HepG2 (cell line): ENCODE data around the gene PTPN3. TPM values are rescaled to one million over a fixed set of nuclear protein-coding genes. Genes with fewer than 3 reads are reported as not detected.

Source experiments
- AHDC1 ChIP-seq: sonication (generic); formaldehyde crosslinking; IDR thresholded peaks from 2 replicates; pipeline ENCODE4 v1.5.1; 2020; ENCODE audit warnings: mild to moderate bottlenecking, missing genetic modification reagents, borderline replicate concordance
- CBFB ChIP-seq: sonication (generic); formaldehyde crosslinking; IDR thresholded peaks from 2 replicates; pipeline ENCODE4 v1.4.0; 2020; ENCODE audit warnings: missing genetic modification reagents
- CENPBD1 ChIP-seq: sonication (generic); formaldehyde crosslinking; IDR thresholded peaks from 2 replicates; pipeline ENCODE4 v1.8.0; 2022; ENCODE audit warnings: missing genetic modification reagents, low read depth, mild to moderate bottlenecking, borderline replicate concordance
- FOXK1 ChIP-seq: sonication (generic); formaldehyde crosslinking; IDR thresholded peaks from 2 replicates; pipeline ENCODE4 v1.4.0; 2020; ENCODE audit warnings: low read depth, missing genetic modification reagents, borderline replicate concordance
- HOMEZ ChIP-seq: IDR thresholded peaks from 2 replicates; pipeline ENCODE4 v1.6.1; 2016; ENCODE audit warnings: low read depth
- ISL2 ChIP-seq: sonication (generic); formaldehyde crosslinking; IDR thresholded peaks from 2 replicates; pipeline ENCODE4 v1.5.0; 2020; ENCODE audit warnings: missing genetic modification reagents
- MZF1 ChIP-seq: sonication (generic); formaldehyde crosslinking; IDR thresholded peaks from 2 replicates; pipeline ENCODE4 v1.8.1; 2023; ENCODE audit warnings: mild to moderate bottlenecking, missing genetic modification reagents, borderline replicate concordance
- NAIF1 ChIP-seq: sonication (generic); formaldehyde crosslinking; IDR thresholded peaks from 2 replicates; pipeline ENCODE4 v1.5.0; 2020; ENCODE audit warnings: mild to moderate bottlenecking, missing genetic modification reagents, borderline replicate concordance
- RBFOX2 ChIP-seq: fragments of 200-400 bp; formaldehyde crosslinking; IDR thresholded peaks from 2 replicates; pipeline ENCODE4 v1.6.1; 2017; ENCODE audit warnings: low read depth, mild to moderate bottlenecking, low read length
- RNF219 ChIP-seq: sonication (generic); formaldehyde crosslinking; IDR thresholded peaks from 2 replicates; pipeline ENCODE4 v1.5.0; 2020; ENCODE audit warnings: mild to moderate bottlenecking, missing genetic modification reagents
- SRY ChIP-seq: sonication (generic); formaldehyde crosslinking; IDR thresholded peaks from 2 replicates; pipeline ENCODE4 v1.8.0; 2022; ENCODE audit warnings: mild to moderate bottlenecking, missing genetic modification reagents
- STAG1 ChIP-seq: sonication (generic); formaldehyde crosslinking; IDR thresholded peaks from 2 replicates; pipeline ENCODE4 v1.4.0; 2020; ENCODE audit warnings: missing genetic modification reagents
- ZFP41 ChIP-seq: sonication (generic); formaldehyde crosslinking; IDR thresholded peaks from 2 replicates; pipeline ENCODE4 v1.4.0; 2020; ENCODE audit warnings: mild to moderate bottlenecking, missing genetic modification reagents, borderline replicate concordance
- ZNF234 ChIP-seq: sonication (generic); formaldehyde crosslinking; conservative IDR thresholded peaks from 2 replicates; pipeline ENCODE4 v1.5.1; 2020; ENCODE audit warnings: mild to moderate bottlenecking, missing genetic modification reagents
- ZNF343 ChIP-seq: sonication (generic); formaldehyde crosslinking; IDR thresholded peaks from 2 replicates; pipeline ENCODE4 v1.4.0; 2020; ENCODE audit warnings: mild to moderate bottlenecking, missing genetic modification reagents
- ZNF652 ChIP-seq: IDR thresholded peaks from 2 replicates; pipeline ENCODE4 v1.6.1; 2016; ENCODE audit warnings: low read depth, borderline replicate concordance
- polyA plus RNA-seq, 8 experiments: library from polyadenylated mRNA; depleted of rRNA in 3 of 8; stranded (reverse) in 7 of 8; unstranded in 1 of 8; fragments of >200 nt; fragmentation: Illumina TruSeq in 4 of 8; extraction: Trizol in 4 of 8; gene quantifications; 2 replicates each; pipeline versions ENCODE4 v1.2.1 to v1.2.3, GENCODE V29; 2011 to 2016; ENCODE audit warnings: low read depth in 4 of 8, missing spikeins in 1 of 8, mixed read lengths in 1 of 8; ENCODE audit not compliant: insufficient read depth in 1 of 8
- total RNA-seq, 5 experiments: library from RNA; depleted of rRNA; stranded (reverse); fragments of >200 nt; fragmentation: Illumina TruSeq; extraction: Trizol; gene quantifications; 2 replicates each; pipeline ENCODE4 v1.2.3, GENCODE V29; 2016; ENCODE audit warnings: low read depth in 1 of 5

PTPN3 gene
- total and polyA plus RNA-seq, 2 of the 13 experiments (the other 11 are each of a cell fraction or from before 2014, with no cell fraction given) = 5.6 to 20.5 TPM

- TF ChIP-seq FOXK1 (CRISPR knock-in tag) (peak; percentile 17; the same call in 1 of the 2 replicates), CBFB (CRISPR knock-in tag) (peak; percentile 29; the same call in 1 of the 2 replicates), STAG1 (no peak), MZF1 (CRISPR knock-in tag) (no peak), RNF219 (CRISPR knock-in tag) (no peak), ISL2 (CRISPR knock-in tag) (peak; percentile 38; the same call in 1 of the 2 replicates), ZNF343 (CRISPR knock-in tag) (no peak; the same call in 1 of the 2 replicates), ZNF234 (CRISPR knock-in tag) (no peak), RBFOX2 (peak; percentile 69), CENPBD1 (CRISPR knock-in tag) (no peak), SRY (CRISPR knock-in tag) (no peak), ZNF652 (CRISPR knock-in tag) (no peak), AHDC1 (no peak), NAIF1 (no peak), ZFP41 (CRISPR knock-in tag) (no peak), HOMEZ (CRISPR knock-in tag) (no peak)
Observed at GRCh38 chr9:109499631-109500410, 1.7 kb upstream of the PTPN3 start (continued).
